ENCODE data around the gene ADIRF.

Gene ADIRF

DNA sequence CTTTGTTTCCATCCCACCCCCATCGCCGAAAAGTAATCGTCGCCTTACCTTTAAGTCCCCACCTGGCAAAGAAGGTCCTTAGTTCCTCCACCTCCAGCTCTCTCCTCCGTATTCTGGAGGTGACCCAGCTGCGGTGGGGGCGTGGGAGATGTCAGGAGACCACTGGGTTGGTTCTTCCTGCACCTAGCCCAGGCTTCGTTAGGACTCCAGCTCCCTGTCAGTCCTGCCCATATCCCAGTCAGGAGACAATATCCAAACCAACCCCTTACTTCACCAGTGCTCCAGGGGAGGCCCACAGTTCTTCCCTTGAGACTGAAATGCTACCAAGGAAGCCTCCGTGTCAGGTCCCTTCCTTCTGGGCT lies 693 bp downstream of the ADIRF start:
- no peak for DNase-seq (ENCODE audit: low read depth)
- TF ChIP-seq, protein P1, sequence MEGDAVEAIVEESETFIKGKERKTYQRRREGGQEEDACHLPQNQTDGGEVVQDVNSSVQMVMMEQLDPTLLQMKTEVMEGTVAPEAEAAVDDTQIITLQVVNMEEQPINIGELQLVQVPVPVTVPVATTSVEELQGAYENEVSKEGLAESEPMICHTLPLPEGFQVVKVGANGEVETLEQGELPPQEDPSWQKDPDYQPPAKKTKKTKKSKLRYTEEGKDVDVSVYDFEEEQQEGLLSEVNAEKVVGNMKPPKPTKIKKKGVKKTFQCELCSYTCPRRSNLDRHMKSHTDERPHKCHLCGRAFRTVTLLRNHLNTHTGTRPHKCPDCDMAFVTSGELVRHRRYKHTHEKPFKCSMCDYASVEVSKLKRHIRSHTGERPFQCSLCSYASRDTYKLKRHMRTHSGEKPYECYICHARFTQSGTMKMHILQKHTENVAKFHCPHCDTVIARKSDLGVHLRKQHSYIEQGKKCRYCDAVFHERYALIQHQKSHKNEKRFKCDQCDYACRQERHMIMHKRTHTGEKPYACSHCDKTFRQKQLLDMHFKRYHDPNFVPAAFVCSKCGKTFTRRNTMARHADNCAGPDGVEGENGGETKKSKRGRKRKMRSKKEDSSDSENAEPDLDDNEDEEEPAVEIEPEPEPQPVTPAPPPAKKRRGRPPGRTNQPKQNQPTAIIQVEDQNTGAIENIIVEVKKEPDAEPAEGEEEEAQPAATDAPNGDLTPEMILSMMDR (IDR thresholded peaks at IDR 0.05; ENCODE audit: insufficient read depth, low read depth, low read length, missing control alignments): no peak
- H3K4me3 ChIP-seq (ENCODE audit: low read length): peak overlapping the region; percentile 56

DNA sequence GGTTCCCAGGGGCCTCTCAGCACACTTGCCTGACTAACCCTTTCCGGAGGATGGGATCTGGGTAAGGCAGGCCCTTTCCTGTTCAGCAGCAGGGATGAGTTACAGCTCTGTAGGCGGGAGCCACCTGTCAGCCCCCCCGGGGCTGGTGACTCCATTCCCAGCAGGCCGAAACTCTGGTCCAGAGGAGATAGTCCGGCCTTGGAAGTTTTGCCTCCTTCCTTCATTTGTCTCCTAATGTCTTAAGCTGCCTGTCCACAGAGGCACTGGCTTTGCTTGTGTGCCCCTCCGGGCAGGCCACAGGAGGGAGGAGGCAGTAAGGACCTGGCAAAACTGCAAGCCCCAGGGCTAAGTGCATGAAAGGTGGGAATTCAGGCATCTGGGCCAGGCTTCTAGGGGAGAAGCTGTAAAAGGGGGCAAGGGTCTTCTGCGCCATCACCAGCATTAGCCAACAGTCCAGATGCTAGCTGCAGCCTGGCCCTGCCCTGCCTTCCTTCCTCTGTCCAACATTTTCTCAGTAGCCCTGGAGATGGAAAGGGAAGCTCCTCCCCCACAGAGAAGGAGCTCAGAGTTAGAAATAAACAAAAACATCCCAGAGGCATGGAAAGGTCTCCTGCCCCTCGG lies 1.2 kb downstream of the ADIRF start:
- peak overlapping the region; percentile 56 for H3K4me3 ChIP-seq (ENCODE audit: low read length)
- TF ChIP-seq, protein P1 (IDR thresholded peaks at IDR 0.05; ENCODE audit: insufficient read depth, low read depth, low read length, missing control alignments): no peak
- peak; percentile 96 for DNase-seq (ENCODE audit: low read depth)

DNA sequence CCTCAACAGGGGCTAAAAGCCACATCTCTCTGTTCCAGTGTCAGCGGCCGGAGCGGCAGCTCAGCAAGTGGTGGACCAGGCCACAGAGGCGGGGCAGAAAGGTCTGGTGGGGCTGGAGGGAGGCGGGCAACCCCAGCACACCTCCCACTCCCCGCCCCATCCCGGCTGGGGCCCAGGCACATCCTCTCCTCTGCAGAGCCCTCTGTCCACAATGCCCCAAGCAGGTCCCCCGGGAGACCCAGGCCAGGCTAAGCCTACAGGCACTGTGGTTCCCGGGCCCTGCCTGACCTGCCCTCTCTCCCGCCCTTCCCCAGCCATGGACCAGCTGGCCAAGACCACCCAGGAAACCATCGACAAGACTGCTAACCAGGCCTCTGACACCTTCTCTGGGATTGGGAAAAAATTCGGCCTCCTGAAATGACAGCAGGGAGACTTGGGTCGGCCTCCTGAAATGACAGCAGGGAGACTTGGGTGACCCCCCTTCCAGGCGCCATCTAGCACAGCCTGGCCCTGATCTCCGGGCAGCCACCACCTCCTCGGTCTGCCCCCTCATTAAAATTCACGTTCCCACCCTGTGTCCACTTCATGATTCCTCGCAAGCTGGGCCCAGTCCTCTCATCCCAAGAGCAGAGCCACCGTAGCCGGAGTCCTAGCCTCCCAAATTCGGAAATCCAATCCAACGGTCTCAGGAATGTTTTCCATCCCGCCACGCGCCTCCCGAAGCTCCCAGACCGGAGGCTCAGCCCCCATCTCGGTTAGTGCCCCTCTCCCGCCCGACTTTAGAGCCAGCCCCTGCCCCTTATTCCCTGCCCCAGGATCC lies 2.1 kb downstream of the ADIRF start:
- H3K4me3 ChIP-seq (ENCODE audit: low read length): peak overlapping the region; percentile 56
- TF ChIP-seq, protein P1 (IDR thresholded peaks at IDR 0.05; ENCODE audit: insufficient read depth, low read depth, low read length, missing control alignments): no peak
- no peak for DNase-seq (ENCODE audit: low read depth)

DNA sequence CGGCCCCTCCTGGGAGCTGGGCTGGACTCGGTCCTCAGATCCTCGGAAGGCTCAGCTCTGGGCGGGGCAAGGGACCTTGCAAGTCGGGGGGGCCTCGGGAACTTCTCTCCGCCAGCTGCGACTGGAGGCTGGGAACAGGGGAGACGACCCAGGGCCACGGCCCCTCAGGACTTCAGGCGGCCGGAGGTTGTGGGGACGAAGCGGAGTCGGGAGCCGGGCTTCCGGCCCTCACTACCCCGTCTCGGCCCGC lies 2.6 kb downstream of the ADIRF start:
- peak overlapping the region; percentile 56 for H3K4me3 ChIP-seq (ENCODE audit: low read length)
- TF ChIP-seq, protein P1 (IDR thresholded peaks at IDR 0.05; ENCODE audit: insufficient read depth, low read depth, low read length, missing control alignments): no peak
- DNase-seq (ENCODE audit: low read depth): no peak

DNA sequence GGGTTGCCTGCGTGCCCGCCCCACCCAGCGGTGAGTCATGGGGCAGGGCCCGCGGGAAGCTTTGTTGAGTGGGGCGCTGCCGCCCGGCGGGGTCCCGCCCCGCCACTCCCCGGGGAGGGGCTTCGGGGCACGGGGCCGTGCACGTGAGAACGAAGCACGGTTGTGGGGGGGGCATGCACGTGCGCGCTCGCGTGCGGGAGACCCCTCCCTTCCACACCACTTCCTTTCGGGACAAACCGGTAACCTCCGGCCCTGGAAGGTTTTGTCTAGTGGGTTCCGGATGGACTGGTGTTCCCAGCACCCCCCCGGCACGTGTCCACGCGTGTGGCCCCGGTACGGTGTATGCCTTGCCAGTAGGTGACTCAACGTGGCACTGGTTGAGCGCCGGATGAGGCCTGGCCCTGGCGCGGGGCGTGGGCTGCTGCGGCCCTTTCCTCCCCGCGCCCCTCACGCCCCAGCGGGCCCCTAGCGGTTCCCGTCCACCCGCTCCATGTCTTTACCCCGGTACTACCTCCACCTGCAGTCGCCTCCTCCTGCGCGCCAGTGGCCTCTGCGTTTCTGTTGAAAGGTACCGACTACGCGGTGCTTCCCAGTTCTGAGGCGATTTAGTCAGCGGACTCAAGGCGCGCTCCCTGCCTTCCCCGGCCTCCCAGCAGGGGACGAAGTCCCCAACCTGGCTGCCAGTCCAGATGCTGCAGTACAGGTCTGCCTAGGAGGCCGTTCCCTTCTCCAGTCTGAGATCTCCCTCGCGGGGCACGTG lies 3.1 kb downstream of the ADIRF start:
- H3K4me3 ChIP-seq (ENCODE audit: low read length): peak overlapping the region; percentile 56
- DNase-seq (ENCODE audit: low read depth): peak; percentile 87
- TF ChIP-seq, protein P1 (IDR thresholded peaks at IDR 0.05; ENCODE audit: insufficient read depth, low read depth, low read length, missing control alignments): peak; percentile 29

DNA sequence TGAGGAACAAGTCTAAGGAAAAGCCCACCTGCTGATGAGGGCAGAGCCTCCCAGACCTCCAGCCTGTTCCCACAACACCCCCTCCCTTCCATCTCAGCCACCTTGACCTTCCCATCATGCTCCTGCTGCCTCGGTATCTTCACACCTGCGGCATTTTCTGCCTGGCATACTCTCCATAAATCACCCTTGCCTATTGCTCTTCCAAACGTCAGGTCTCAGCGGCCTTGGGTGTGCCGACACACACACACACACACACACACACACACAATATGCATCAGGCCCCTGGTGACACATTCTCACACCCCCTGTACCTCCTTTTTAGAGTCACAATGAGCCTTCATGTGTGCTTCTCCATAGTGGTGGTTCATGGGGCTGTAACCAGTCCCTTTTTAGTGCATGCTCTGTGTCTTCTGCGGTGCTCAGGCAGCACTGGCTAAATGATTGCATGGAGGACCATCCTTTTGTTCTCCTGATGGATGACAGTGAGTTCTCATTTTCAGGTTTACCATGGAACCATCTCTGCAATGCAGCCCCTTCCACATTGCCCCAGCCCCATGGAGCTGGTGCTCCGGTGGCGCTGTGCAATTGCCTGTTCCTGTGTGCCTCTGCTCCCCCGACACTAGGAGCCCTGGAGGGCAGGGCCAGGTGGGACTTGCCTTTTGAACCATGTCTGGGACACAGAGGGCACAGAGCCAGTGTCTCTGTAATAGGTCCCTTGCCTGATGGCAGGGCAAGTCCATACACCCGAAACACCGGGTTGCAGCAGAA lies 4.5 kb downstream of the ADIRF start:
- DNase-seq (ENCODE audit: low read depth): no peak
- TF ChIP-seq, protein P1 (IDR thresholded peaks at IDR 0.05; ENCODE audit: insufficient read depth, low read depth, low read length, missing control alignments): no peak
- no peak overlapping the region for H3K4me3 ChIP-seq (ENCODE audit: low read length)

All from epithelial cell of esophagus (primary cell).